Measurements from ENCODE around the gene SLC30A9.

The SLC30A9 gene

GRCh38 chr4:42133006-42133405 lies 142.7 kb downstream of the SLC30A9 start:
- no peak for DNase-seq (ENCODE audit: low read depth in 2 of 2, low spot score in 1 of 2)

DNA sequence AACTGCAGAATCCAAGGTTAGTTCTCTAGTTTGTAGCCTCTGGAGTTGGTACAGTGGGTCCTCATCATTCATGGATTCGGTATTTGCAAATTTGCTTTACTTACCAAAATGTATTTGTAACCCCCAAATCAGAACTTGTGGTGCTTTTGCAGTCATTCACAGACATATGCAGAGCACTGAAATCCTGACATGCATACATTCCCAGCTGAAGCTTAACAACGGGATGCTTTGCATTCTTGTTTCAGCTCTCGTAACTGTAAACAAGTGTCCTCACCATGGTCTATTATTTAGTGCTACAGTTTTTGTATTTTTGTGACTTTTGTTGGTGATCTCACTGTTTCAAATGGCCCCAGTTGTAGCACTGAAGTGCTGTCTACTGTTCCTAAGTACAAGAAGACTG lies 146.0 kb downstream of the SLC30A9 start:
- no peak for DNase-seq (ENCODE audit: low read depth in 2 of 2, low spot score in 1 of 2)

All from stimulated activated CD8-positive, alpha-beta memory T cell treated with anti-CD3 and anti-CD28 coated beads, Interleukin-4, amount 100 ng/mL, for 4 hours (primary cell).